Peyer's patch (tissue), 4 donors: ENCODE measurements around the gene CILP2.

Experiments
- CTCF ChIP-seq, 6 experiments: fragments of 450-650 bp in 4 of 6; fragments of 200-600 bp in 2 of 6; sonication (generic) in 1 of 6; IDR thresholded peaks; one replicate each; pipeline ENCODE4 v1.5.1; 2017 to 2019; ENCODE audit warnings: antibody characterized with exemption in 6 of 6, mild to moderate bottlenecking in 3 of 6, moderate library complexity in 1 of 6
- POLR2A ChIP-seq, 2 donors: fragments of 450-650 bp; IDR thresholded peaks; one replicate each; pipeline ENCODE4 v1.5.1; 2017; ENCODE audit warnings: antibody characterized with exemption in 2 of 2, mild to moderate bottlenecking in 2 of 2, moderate library complexity in 2 of 2

GRCh38 chr19:19553670-19554069 lies 15.6 kb downstream of the CILP2 start:
- TF ChIP-seq POLR2A (IDR thresholded peaks at IDR 0.05) (no peak), CTCF (IDR thresholded peaks at IDR 0.05) (no peak)
